IPS DF 4.7 (cell line): ENCODE data around the gene HSPA12A.

Experiments
- DNase-seq: peaks from one replicate; pipeline ENCODE4 v3.0.0-alpha.2; 2013; ENCODE audit warnings: low spot score; ENCODE audit errors: extremely low read depth

Gene HSPA12A

DNA sequence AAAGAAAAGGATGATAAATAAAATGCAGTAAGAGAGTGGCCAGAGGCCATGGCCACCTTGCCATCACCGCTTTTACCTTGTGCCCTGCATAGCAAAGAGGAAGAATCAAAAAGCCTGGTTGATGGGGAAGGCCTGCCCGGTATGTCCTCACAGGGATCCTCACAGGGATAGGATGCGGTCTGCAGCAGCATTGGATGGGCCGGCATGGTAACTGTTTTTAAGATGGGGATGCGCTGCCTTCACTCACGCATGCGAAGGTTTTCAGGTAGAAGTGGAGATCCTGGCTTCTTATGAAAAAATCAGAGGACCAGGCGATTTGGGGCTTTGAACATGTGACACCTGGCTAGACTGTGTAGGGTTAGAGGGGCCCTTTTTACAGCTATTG lies 109.2 kb downstream of the HSPA12A start:
- DNase-seq: no peak

GRCh38 chr10:116632596-116633215 lies 109.7 kb downstream of the HSPA12A start:
- no peak for DNase-seq

DNA sequence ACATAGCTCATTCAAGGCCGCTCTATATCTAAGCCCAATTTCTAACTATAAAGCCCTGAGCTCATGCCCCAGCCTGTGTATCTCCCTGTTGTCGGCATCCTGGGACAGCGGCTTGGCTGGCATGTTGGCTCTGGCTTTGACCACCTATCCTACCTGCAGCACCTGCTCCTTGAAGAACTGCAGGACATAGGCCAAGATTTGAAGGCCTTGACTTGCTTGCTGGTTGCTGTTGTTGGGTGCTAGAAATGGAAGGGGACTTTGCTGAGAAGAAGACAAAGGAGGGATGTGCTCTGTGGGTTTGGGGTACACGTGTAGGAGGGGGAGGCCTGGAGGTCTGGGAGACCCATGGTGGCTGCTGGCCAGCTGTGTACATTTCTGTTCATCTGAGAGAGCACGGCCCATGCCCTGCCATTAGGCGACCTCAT lies 110.5 kb downstream of the HSPA12A start:
- no peak for DNase-seq

DNA sequence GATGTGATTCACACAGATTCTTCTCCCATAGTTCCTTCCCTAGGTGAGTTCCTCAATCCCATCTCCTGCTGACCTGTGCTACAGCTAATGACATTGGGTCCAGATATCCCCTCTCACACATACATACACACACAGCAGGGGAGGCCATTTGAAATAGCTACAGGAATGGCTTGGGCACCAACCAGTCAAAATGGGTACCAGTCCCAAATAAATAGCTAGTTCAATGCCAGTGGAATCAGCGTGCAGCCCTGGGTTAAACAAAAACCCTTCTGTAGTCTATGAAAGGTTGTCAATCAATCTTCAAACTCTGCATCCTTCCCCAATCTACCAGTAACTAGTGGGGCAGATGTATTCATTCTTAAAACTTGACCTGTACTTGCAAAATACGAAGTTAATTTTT lies 112.3 kb downstream of the HSPA12A start:
- no peak for DNase-seq

GRCh38 chr10:116629340-116629739 lies 113.0 kb downstream of the HSPA12A start:
- DNase-seq: no peak

DNA sequence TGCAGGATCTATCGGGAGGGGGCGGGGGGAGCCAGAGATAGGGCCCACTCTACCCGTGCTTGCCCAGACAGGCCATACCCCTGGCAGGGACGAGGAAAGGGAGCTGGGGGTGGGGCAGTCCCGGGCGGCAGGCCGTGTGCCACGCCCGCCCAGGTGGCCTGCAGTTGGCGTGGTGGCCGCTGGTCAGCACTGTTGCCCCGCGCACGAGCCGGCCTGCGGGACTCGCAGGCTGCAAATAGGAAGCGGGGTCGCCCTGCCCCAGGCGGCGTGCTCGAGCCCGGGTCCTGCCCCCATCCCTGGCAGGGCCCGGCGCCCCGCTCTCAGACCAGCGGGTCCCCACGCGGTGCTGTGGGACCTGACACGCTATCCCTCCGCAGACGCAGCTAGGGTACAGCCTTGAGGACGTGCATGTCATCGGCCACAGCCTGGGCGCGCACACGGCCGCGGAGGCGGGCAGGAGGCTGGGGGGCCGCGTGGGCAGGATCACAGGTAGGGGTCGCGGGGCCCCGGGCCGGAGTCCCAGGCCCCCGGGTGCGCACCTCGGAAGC lies 114.9 kb downstream of the HSPA12A start:
- DNase-seq: no peak

GRCh38 chr10:116626815-116627214 lies 115.6 kb downstream of the HSPA12A start:
- DNase-seq: no peak

- DNase-seq: no peak
Measured at GRCh38 chr10:116625845-116626244, 116.5 kb downstream of the HSPA12A start.

GRCh38 chr10:116621934-116622655 lies 120.3 kb downstream of the HSPA12A start:
- no peak for DNase-seq

GRCh38 chr10:116621476-116621875 lies 120.9 kb downstream of the HSPA12A start:
- no peak for DNase-seq
